Mammary epithelial cell (primary cell): Measurements from ENCODE around the gene IMMP2L.

Experiments
- CTCF ChIP-seq, 2 donors: IDR thresholded peaks in 1 of 2; conservative IDR thresholded peaks in 1 of 2; 2 replicates each; pipeline ENCODE4 v1.5.1; 2011 to 2012; ENCODE audit warnings: inconsistent platforms in 2 of 2, low read length in 2 of 2, mild to moderate bottlenecking in 2 of 2, control low read depth in 1 of 2, low read depth in 1 of 2; ENCODE audit not compliant: insufficient read depth in 1 of 2; ENCODE audit errors: extremely low read depth in 1 of 2
- EZH2 ChIP-seq: IDR thresholded peaks from 2 replicates; pipeline ENCODE4 v1.6.1; 2012; ENCODE audit warnings: low read length, inconsistent platforms, borderline replicate concordance

- TF ChIP-seq CTCF (conservative IDR thresholded peaks at IDR 0.05 in 1 of 2, IDR thresholded peaks at IDR 0.05 in 1 of 2; ENCODE audit: extremely low read depth in 1 of 2, insufficient read depth in 1 of 2, low read depth in 1 of 2, low read length in 2 of 2) (no peak), EZH2 (no peak)
These were observed 868.9 kb downstream of the IMMP2L start for GRCh38 chr7:110693344-110693743.
